Endometrial microvascular endothelial cells (primary cell): ENCODE data around the gene DEFB114. TPM values are rescaled to one million over a fixed set of nuclear protein-coding genes. Genes with fewer than 3 reads are reported as not detected.
"Not testable (repeated sequence)": the region's sequence is repeated elsewhere in the genome, so short reads cannot be mapped to it uniquely, and the experiment has no call there.

Experiments
- in situ Hi-C: cut with HindIII; loops from 2 replicates; pipeline ENCODE4 v1.10.0; 2017; ENCODE audit warnings: low sequenced_read_pairs, low pct_unique_long_range_greater_than_20kb; ENCODE audit errors: inconsistent ontology term
- total RNA-seq: library from RNA; depleted of rRNA; stranded (reverse); fragments of >200 nt; gene quantifications from one replicate; pipeline ENCODE4 v1.2.3, GENCODE V29; 2015; ENCODE audit errors: inconsistent ontology term

Gene DEFB114, protein sequence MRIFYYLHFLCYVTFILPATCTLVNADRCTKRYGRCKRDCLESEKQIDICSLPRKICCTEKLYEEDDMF
- total RNA-seq = not detected

DNA sequence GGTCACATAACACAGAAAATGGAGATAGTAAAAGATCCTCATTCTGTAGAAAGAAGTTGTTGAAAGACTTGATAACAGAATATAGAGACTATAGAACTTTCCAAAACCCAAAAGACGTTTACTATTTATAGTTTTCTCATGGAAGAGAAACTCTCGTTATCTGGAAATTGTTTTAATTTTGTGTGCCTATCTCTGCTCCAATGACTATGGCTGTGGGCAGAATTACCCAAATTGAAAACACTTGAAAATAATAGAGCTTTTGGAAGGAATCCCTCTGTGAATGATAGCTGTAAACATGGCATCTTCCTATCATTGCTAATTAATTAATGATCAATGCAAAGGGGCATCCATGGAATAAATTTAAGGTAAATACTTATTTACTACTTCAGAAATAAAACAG lies at the start of gene DEFB114:
TSS of gene DEFB114 (minus strand) at position 101 of the 400 bp plus-strand sequence. CDS start at position 42, 59 bp downstream.
- in situ Hi-C loops = no loop called here

DNA sequence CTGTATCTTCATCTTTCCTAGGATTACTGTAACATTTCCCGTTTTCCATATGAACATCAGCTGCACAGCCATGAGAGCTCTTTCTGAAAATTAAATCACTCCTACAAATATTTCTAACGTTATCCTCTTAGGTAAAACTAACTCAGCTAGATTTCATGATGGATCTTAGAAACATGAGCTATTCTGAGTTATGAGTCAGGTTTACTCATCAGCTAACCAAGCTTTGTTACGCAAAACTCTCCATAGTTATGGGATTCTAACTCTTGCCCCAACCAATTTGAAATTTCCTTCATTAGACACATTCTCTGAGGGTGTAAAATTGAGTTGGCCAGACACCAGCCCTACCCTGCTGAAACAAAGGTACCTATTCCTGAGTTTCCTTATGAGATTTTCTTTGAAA lies 43.9 kb upstream of the DEFB114 start:
- in situ Hi-C loops = no loop called here

- in situ Hi-C loops = no loop called here
Measured at GRCh38 chr6:50003139-50003538, 39.2 kb upstream of the DEFB114 start.

GRCh38 chr6:49995278-49995677 lies 31.3 kb upstream of the DEFB114 start:
- in situ Hi-C loops = no loop called here

DNA sequence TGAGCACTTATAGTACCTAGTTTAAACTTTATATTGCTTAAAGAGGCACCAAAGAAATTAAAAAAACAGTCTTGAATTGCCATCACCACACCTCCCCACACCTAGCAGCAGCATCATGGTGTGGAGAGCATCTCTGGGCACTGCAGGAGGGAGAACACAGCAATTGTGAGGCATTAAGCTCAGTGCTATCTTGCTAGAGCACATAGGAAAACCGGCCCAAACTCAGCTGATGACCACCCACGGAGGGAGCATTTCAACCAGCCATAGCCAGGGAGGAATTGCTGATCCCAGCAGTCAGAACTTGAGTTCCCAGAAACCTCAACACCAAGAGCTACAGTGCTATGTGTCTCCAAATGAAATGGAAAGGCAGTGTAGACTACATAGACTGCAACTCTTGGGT lies 24.9 kb upstream of the DEFB114 start:
- in situ Hi-C loops = no loop called here

- in situ Hi-C loops = no loop called here
Measured at GRCh38 chr6:49987749-49988148, 23.8 kb upstream of the DEFB114 start.

GRCh38 chr6:49986551-49986950 lies 22.6 kb upstream of the DEFB114 start:
- in situ Hi-C loops = no loop called here

- in situ Hi-C loops = no loop called here
Measured at GRCh38 chr6:49982046-49982445, 18.1 kb upstream of the DEFB114 start.

DNA sequence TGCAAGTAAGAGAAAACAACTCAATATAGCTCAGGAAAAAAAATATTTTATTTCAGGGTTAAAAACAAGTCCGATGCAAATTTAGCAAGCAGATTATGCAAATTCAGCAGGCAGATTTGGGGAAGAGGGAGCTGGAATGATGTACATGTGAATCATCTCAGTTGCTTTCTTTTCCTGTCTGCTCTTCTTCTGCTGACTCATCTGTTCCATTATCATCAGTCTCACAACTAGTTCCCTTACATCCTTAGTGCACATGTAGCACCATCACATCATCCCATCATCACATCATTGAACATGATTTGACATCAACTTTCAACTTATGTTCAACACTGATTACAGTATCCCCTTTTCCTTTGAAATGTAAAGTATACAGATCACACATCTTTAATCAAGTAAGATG lies 16.9 kb upstream of the DEFB114 start:
- in situ Hi-C loops = no loop called here

- in situ Hi-C loops = no loop called here
Measured at GRCh38 chr6:49979584-49979983, 15.6 kb upstream of the DEFB114 start.

DNA sequence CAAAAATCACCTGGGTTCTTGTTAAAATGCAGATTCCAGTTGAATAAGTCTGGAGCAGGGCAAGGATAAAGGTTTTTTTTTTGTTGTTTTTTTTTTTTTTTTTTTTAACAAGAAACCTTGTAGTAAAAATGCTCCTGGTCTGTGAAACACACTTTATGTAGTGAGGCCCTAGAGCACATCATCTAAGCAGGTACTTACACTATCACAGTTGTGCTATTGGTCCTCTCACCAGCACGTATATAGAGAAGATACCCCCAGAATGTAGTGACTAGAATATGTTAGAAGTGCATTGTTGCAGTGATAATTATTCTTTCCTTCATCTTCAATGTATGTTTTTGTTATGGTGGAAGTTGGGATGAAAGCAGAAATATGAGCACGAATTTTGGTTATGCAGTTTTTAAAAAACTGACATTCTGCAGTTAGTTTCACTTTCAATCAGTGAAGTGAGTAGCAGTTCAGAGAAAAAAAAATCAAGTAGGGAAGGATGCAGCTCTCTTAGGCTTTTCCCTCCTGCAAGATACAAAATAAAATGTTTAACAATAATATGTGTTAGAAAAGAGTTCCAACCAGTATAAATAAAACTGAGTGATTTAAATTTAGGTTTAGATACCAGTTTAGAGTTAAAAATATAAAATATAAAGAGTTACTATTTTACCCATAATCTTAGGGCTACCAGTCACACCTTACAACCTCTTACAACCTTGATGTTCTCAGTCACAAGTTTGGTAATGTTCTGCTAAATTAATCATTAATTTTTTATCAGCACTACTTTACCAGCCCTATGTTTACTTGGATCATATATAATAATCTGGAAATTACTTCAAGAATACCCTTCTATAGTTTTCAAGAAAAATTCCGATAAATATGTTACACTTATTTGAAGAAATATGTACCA lies 14.6 kb upstream of the DEFB114 start:
- in situ Hi-C loops = no loop called here

- in situ Hi-C loops = no loop called here
Measured at GRCh38 chr6:49969605-49970004, 5.6 kb upstream of the DEFB114 start, which contains the start of gene DEFB113. Gene DEFB113, minus strand, starts transcription at chr6:49969625. Its CDS starts 0 bp downstream, at chr6:49969625.

GRCh38 chr6:49966823-49967222 lies 2.9 kb upstream of the DEFB114 start:
- in situ Hi-C loops = no loop called here

DNA sequence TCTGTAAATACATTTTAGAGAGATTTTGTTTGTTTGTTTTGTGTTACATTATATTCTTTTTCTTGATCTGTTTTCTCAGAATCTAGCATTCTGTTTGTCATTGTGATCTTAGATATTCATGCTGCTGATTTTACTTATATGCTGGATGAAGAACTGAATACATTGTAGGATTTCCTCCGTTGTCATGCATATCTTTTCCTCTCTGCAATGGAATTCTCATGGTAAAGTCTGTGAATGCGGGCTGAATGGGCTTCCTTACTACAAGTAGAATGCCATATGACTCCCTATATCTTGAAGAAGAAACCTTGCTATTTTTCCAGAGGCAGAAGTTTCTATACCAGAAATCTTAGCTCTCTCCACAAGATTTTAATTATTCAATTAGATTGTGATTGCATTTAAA lies 2.4 kb upstream of the DEFB114 start:
- in situ Hi-C loops = no loop called here

DNA sequence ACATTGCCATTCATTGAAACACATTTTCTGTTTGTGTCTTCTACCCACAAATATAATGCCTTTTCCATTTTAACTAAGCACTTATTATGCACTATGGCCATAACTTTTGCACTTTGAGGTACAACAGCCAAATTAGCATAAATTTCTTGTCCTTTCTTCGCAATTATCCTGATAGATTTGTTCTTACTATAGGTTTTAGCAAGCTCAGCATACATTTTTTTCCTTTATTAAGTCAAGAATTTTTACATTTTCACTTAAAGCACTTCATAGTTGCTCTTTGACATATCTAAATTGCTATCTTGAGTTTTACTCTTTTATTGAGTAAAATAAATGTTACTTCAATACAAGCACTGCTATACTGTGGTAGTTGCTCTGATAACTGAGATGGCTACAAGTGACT lies 5.8 kb downstream of the DEFB114 start:
- in situ Hi-C loops = no loop called here

GRCh38 chr6:49955847-49956246 lies 8.1 kb downstream of the DEFB114 start:
- in situ Hi-C loops = no loop called here

DNA sequence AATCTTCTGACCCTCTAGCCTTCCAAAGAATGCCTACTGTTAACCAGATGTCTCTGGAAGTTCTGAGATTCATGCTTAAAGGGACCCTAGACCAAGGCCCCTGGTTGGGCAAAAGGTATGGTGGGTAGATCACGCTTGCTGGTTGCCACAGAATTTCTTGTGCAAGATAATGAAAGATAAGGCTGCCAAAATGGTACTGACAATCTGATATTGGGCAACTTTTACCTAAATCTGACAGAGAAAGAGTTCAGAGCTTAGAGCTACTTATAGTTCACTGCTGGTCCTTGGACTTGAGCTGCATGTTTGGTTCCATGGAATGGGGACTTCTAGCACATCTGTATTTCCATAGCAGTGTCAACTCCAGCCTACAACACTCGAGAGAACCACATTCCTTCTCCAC lies 12.0 kb downstream of the DEFB114 start:
- in situ Hi-C loops = no loop called here

- in situ Hi-C loops = no loop called here
Measured at GRCh38 chr6:49950415-49950751, 13.6 kb downstream of the DEFB114 start.

DNA sequence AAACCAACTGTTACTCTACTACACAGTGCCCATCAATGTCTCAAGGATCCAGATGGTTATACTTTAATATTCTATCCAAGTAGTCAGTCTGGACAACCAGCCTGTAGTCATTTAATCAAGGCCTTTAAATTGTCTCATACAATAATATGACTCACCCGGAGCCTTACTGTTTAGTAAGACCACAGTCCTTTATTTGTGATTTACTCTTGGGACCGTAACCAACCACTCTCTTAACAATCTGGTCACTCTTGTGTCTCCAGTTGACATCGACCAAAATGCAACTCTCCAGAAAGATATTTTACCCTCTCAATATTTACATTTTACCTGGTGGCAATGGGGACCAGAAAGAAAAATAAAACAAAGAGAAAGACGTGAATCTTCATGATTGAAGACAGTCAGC lies 14.9 kb downstream of the DEFB114 start:
- in situ Hi-C loops = no loop called here

DNA sequence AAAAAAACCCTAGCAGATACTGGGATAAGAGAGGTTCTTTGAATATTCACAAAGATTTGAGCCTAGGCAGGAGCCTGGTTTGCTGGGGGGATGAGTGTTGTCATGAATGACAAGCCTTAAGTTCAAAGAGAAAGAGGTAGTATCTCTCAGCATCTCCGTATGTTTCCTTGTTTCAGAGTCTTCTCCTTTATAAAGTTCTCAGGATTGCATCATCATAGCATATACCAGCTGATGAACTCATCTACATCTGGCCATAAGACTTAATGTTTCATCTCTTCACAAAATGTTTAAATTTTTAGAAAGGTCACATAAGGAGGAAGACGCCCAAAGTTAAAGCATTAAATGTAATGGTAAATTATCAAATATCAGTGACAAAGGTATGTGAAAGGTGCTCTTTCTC lies 17.1 kb downstream of the DEFB114 start:
- in situ Hi-C loops = no loop called here

DNA sequence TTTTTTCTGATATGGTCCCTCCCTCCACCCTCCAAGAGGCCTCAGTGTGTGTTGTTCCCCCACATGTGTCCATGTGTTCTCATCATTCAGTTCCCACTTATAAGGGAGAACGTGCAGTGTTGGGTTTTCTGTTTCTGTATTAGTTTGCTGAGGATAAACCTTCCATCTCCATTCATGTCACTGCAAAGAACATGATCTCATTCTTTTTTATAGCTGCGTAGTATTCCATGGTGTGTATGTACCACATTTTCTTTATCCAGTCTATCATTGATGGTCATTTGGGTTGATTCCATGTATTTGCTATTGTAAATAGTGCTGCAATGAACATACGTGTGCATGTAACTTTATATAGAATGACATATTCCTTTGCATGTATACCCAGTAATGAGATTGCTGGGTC lies 19.9 kb downstream of the DEFB114 start:
- in situ Hi-C loops = not testable (repeated sequence)
